A549 (cell line): ENCODE measurements around the gene SLITRK1. TPM values are rescaled to one million over a fixed set of nuclear protein-coding genes. Genes with fewer than 3 reads are reported as not detected.

Experiments used
- ATAC-seq, 2 experiments: fragments of 200-7000 bp in 1 of 2; fragments of >200 bp in 1 of 2; cut with Nextera tagmentation in 1 of 2; cut with Tn5 transposase in 1 of 2; 3 replicates each; pipeline versions ENCODE4 v1.8.0 to v1.9.1; 2018 to 2020; ENCODE audit warnings: mild to moderate bottlenecking in 1 of 2, moderate library complexity in 1 of 2
- CTCF ChIA-PET: fragments of 300-600 bp; sonication (Branson Sonifier 250); formaldehyde crosslinking; extraction: SDS; loops from one replicate; lab custom pipeline; 2021; ENCODE audit warnings: antibody characterized with exemption, inconsistent platforms; lab: Yijun Ruan, JAX
- POLR2A ChIA-PET: fragments of 350-600 bp; formaldehyde crosslinking; extraction: SDS; loops from one replicate; lab custom pipeline; 2021; ENCODE audit warnings: antibody characterized with exemption, inconsistent platforms; lab: Yijun Ruan, JAX
- DNase-seq, 2 experiments: peaks; one replicate each; pipeline versions ENCODE4 v3.0.0 to v3.0.0-alpha.2; 2011 to 2016; ENCODE audit warnings: low read depth in 1 of 2, low spot score in 1 of 2
- FAIRE-seq: peaks from 2 replicates; lab custom pipeline; 2011; peaks lifted over from hg19 to GRCh38; lab: Jason Lieb, UNC
- H3K27ac ChIP-seq, 2 experiments: fragments of >200 bp; sonication (Bioruptor Twin); formaldehyde crosslinking; 3 replicates each; pipeline ENCODE4 v1.5.1; 2016 to 2017
- H3K4me1 ChIP-seq: fragments of >200 bp; sonication (Bioruptor Twin); formaldehyde crosslinking; 3 replicates; pipeline ENCODE4 v1.6.1; 2016
- H3K4me2 ChIP-seq: fragments of >200 bp; sonication (Bioruptor Twin); formaldehyde crosslinking; 3 replicates; pipeline ENCODE4 v1.6.1; 2016
- H3K4me3 ChIP-seq: fragments of >200 bp; sonication (Bioruptor Twin); formaldehyde crosslinking; 3 replicates; pipeline ENCODE4 v1.5.1; 2016
- H3K9me3 ChIP-seq: fragments of >200 bp; sonication (Bioruptor Twin); formaldehyde crosslinking; 3 replicates; pipeline ENCODE4 v1.6.1; 2016
- BHLHE40 ChIP-seq: IDR thresholded peaks from 2 replicates; pipeline ENCODE4 v1.6.1; 2012; ENCODE audit warnings: low read depth, low read length, inconsistent platforms
- CBX2 ChIP-seq: fragments of 200-600 bp; sonication (generic); IDR thresholded peaks from 2 replicates; pipeline ENCODE4 v1.6.1; 2016; ENCODE audit warnings: low read depth, mild to moderate bottlenecking, borderline replicate concordance
- CBX8 ChIP-seq: fragments of 200-600 bp; sonication (generic); IDR thresholded peaks from 2 replicates; pipeline ENCODE4 v1.6.1; 2016
- CEBPB ChIP-seq, 2 experiments: fragments of >200 bp in 1 of 2; sonication (Bioruptor Twin) in 1 of 2; formaldehyde crosslinking in 1 of 2; IDR thresholded peaks; 2 replicates each; pipeline ENCODE4 v1.6.1; 2012 to 2016
- CHD2 ChIP-seq: fragments of 150-350 bp; IDR thresholded peaks from 2 replicates; pipeline ENCODE4 v1.6.1; 2014; ENCODE audit warnings: low read length; ENCODE audit not compliant: partially characterized antibody
- ESRRA ChIP-seq: fragments of 150-350 bp; IDR thresholded peaks from 2 replicates; pipeline ENCODE4 v1.6.1; 2014; ENCODE audit warnings: mild to moderate bottlenecking, low read length, borderline replicate concordance
- FOSB ChIP-seq: fragments of 250-450 bp; sonication (Bioruptor Pico); IDR thresholded peaks from 2 replicates; pipeline ENCODE4 v1.5.0; 2020; ENCODE audit warnings: mild to moderate bottlenecking, moderate library complexity
- HDAC2 ChIP-seq: fragments of 200-600 bp; sonication (generic); IDR thresholded peaks from 2 replicates; pipeline ENCODE4 v1.6.1; 2016
- HOXA7 ChIP-seq: fragments of 250-450 bp; sonication (Bioruptor Pico); IDR thresholded peaks from 2 replicates; pipeline ENCODE4 v1.5.0; 2020; ENCODE audit warnings: mild to moderate bottlenecking, moderate library complexity
- HOXB13 ChIP-seq: fragments of 250-450 bp; sonication (Bioruptor Pico); IDR thresholded peaks from 2 replicates; pipeline ENCODE4 v1.5.0; 2020; ENCODE audit warnings: low read depth, mild to moderate bottlenecking, moderate library complexity
- HOXB5 ChIP-seq: fragments of 250-450 bp; sonication (Bioruptor Pico); IDR thresholded peaks from 2 replicates; pipeline ENCODE4 v1.5.0; 2020; ENCODE audit warnings: mild to moderate bottlenecking, moderate library complexity
- JUN ChIP-seq, 2 experiments: fragments of >200 bp; sonication (Bioruptor Twin); formaldehyde crosslinking; IDR thresholded peaks; 2 replicates in 1 of 2; 3 replicates in 1 of 2; pipeline ENCODE4 v1.6.1; 2016 to 2017
- KDM5A ChIP-seq: fragments of 200-600 bp; sonication (generic); IDR thresholded peaks from 2 replicates; pipeline ENCODE4 v1.6.1; 2016; ENCODE audit warnings: antibody characterized with exemption, mild to moderate bottlenecking
- MAFK ChIP-seq: fragments of 450-650 bp; IDR thresholded peaks from 2 replicates; pipeline ENCODE4 v1.6.1; 2014; ENCODE audit not compliant: partially characterized antibody
- MAZ ChIP-seq: fragments of 150-350 bp; IDR thresholded peaks from 2 replicates; pipeline ENCODE4 v1.6.1; 2014; ENCODE audit warnings: antibody characterized with exemption, low read depth, low read length, borderline replicate concordance
- NFE2L2 ChIP-seq: fragments of 150-350 bp; conservative IDR thresholded peaks from 2 replicates; pipeline ENCODE4 v1.6.1; 2014; ENCODE audit warnings: low read length
- NPAS2 ChIP-seq: fragments of 250-450 bp; sonication (Bioruptor Pico); IDR thresholded peaks from 2 replicates; pipeline ENCODE4 v1.8.0; 2022; ENCODE audit warnings: mild to moderate bottlenecking, moderate library complexity, borderline replicate concordance
- NR3C1 ChIP-seq: fragments of >200 bp; sonication (Bioruptor Twin); formaldehyde crosslinking; IDR thresholded peaks from 3 replicates; pipeline ENCODE4 v1.6.1; 2017
- PHF8 ChIP-seq: fragments of 200-600 bp; sonication (generic); IDR thresholded peaks from 2 replicates; pipeline ENCODE4 v1.6.1; 2016; ENCODE audit warnings: low read depth, mild to moderate bottlenecking, antibody characterized with exemption, moderate library complexity, borderline replicate concordance
- POLR2A ChIP-seq: IDR thresholded peaks from 2 replicates; pipeline ENCODE4 v1.6.1; 2012; ENCODE audit warnings: mild to moderate bottlenecking, low read length
- POLR2AphosphoS2 ChIP-seq: conservative IDR thresholded peaks from 2 replicates; pipeline ENCODE4 v1.6.1; 2012; ENCODE audit warnings: low read length, improper control_type of control experiment, inconsistent platforms
- RAD21 ChIP-seq, 2 experiments: fragments of >200 bp in 1 of 2; sonication (Bioruptor Twin) in 1 of 2; formaldehyde crosslinking in 1 of 2; IDR thresholded peaks in 1 of 2; conservative IDR thresholded peaks in 1 of 2; 2 replicates in 1 of 2; 3 replicates in 1 of 2; pipeline ENCODE4 v1.6.1; 2012 to 2018; ENCODE audit warnings: inconsistent platforms in 1 of 2
- RARB ChIP-seq: fragments of 250-450 bp; sonication (Bioruptor Pico); IDR thresholded peaks from 2 replicates; pipeline ENCODE4 v1.8.0; 2021; ENCODE audit warnings: mild to moderate bottlenecking, moderate library complexity
- RCOR1 ChIP-seq: fragments of 150-350 bp; IDR thresholded peaks from 2 replicates; pipeline ENCODE4 v1.6.1; 2014; ENCODE audit warnings: antibody characterized with exemption, low read length, low read depth
- SMC3 ChIP-seq: fragments of >200 bp; sonication (Bioruptor Twin); formaldehyde crosslinking; IDR thresholded peaks from 3 replicates; pipeline ENCODE4 v1.6.1; 2018; ENCODE audit warnings: inconsistent platforms
- SREBF2 ChIP-seq: fragments of 450-650 bp; IDR thresholded peaks from 2 replicates; pipeline ENCODE4 v1.6.1; 2014; ENCODE audit warnings: mild to moderate bottlenecking, moderate library complexity
- TFCP2L1 ChIP-seq: fragments of 250-450 bp; sonication (Bioruptor Pico); IDR thresholded peaks from 2 replicates; pipeline ENCODE4 v1.5.0; 2021; ENCODE audit warnings: mild to moderate bottlenecking
- TP53 ChIP-seq: fragments of 250-450 bp; sonication (Bioruptor Pico); IDR thresholded peaks from 2 replicates; pipeline ENCODE4 v1.5.0; 2021; ENCODE audit warnings: mild to moderate bottlenecking, moderate library complexity
- ZSCAN20 ChIP-seq: fragments of 250-450 bp; sonication (Bioruptor Pico); IDR thresholded peaks from 2 replicates; pipeline ENCODE4 v1.8.0; 2022; ENCODE audit warnings: mild to moderate bottlenecking, moderate library complexity
- WGBS: methylation state at CpG from one replicate; pipeline ENCODE4 v1.1.6; 2017; ENCODE audit errors: missing lambda C conversion rate; 5-methylcytosine and 5-hydroxymethylcytosine counted together
- polyA plus RNA-seq, 4 experiments: library from polyadenylated mRNA; depleted of rRNA in 3 of 4; stranded (reverse); fragments of >200 nt; fragmentation: RNase III in 1 of 4; extraction: RNeasy Plus Mini Kit Qiagen cat#74134 plus additional on column Dnase treatment in 1 of 4; gene quantifications; 2 replicates in 3 of 4; 3 replicates in 1 of 4; pipeline ENCODE4 v1.2.3, GENCODE V29; 2011 to 2017
- TF ChIP-seq, protein P1 (sequence below): fragments of 200-600 bp; sonication (generic); IDR thresholded peaks from 2 replicates; pipeline ENCODE4 v1.6.1; 2016; ENCODE audit warnings: antibody characterized with exemption, mild to moderate bottlenecking, moderate library complexity
- TF ChIP-seq, protein P2 (sequence below): fragments of >200 bp; sonication (Bioruptor Twin); formaldehyde crosslinking; IDR thresholded peaks from 2 replicates; pipeline ENCODE4 v1.6.1; 2016
- TF ChIP-seq, protein P3 (sequence below): IDR thresholded peaks from 2 replicates; pipeline ENCODE4 v1.6.1; 2012
- TF ChIP-seq, protein P4 (sequence below): IDR thresholded peaks from 2 replicates; pipeline ENCODE4 v1.6.1; 2012

Gene SLITRK1
- polyA plus RNA-seq, 2 of the 4 experiments (the other 2 are of a cell fraction) = not detected

DNA sequence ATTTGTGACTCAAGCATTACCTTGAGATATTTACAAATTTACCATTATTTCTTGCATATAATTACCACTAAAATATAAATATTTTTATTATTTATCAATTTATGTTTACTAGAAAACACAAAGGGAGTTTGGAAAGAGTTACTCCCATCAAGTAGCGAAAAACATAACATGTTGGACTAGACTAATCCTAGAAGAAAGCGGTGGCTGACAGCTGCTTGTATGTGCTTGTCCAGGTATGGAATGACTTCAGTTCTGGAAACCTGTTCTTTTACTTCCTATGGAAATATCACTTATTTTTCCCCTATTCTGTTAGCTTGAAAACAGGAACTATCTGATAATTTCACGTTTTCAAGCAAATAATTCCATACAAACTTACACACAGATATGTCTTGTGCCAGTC, 28.5 kb downstream of the SLITRK1 start:
- WGBS = 16% methylated on average over 3 of the region's 3 CpGs
- TF ChIP-seq, protein P1, sequence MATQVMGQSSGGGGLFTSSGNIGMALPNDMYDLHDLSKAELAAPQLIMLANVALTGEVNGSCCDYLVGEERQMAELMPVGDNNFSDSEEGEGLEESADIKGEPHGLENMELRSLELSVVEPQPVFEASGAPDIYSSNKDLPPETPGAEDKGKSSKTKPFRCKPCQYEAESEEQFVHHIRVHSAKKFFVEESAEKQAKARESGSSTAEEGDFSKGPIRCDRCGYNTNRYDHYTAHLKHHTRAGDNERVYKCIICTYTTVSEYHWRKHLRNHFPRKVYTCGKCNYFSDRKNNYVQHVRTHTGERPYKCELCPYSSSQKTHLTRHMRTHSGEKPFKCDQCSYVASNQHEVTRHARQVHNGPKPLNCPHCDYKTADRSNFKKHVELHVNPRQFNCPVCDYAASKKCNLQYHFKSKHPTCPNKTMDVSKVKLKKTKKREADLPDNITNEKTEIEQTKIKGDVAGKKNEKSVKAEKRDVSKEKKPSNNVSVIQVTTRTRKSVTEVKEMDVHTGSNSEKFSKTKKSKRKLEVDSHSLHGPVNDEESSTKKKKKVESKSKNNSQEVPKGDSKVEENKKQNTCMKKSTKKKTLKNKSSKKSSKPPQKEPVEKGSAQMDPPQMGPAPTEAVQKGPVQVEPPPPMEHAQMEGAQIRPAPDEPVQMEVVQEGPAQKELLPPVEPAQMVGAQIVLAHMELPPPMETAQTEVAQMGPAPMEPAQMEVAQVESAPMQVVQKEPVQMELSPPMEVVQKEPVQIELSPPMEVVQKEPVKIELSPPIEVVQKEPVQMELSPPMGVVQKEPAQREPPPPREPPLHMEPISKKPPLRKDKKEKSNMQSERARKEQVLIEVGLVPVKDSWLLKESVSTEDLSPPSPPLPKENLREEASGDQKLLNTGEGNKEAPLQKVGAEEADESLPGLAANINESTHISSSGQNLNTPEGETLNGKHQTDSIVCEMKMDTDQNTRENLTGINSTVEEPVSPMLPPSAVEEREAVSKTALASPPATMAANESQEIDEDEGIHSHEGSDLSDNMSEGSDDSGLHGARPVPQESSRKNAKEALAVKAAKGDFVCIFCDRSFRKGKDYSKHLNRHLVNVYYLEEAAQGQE = no peak
- TF ChIP-seq JUN (IDR thresholded peaks at IDR 0.05) (no peak), ZSCAN20 (CRISPR knock-in tag) (no peak), MAZ (no peak), HOXA7 (no peak), CHD2 (no peak), RARB (no peak), HDAC2 (no peak), FOSB (no peak), NPAS2 (CRISPR knock-in tag) (no peak), HOXB13 (no peak), KDM5A (no peak), RCOR1 (no peak), HOXB5 (CRISPR knock-in tag) (no peak), POLR2A (no peak), PHF8 (no peak), TP53 (CRISPR knock-in tag) (no peak)
- TF ChIP-seq, protein P2, sequence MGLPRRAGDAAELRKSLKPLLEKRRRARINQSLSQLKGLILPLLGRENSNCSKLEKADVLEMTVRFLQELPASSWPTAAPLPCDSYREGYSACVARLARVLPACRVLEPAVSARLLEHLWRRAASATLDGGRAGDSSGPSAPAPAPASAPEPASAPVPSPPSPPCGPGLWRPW = no peak
- TF ChIP-seq, protein P3, sequence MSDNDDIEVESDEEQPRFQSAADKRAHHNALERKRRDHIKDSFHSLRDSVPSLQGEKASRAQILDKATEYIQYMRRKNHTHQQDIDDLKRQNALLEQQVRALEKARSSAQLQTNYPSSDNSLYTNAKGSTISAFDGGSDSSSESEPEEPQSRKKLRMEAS = no peak
- TF ChIP-seq, all 56 proteins: peak for 0
- Histone ChIP-seq H3K9me3 (no peaks in the 10 kb centered on the region), H3K4me3 (no peak overlapping the region), H3K4me2 (no peak overlapping the region), H3K4me1 (no peaks in the 10 kb centered on the region), H3K27ac (no peak overlapping the region)
- ChIA-PET POLR2A (no interaction called here), CTCF (no interaction called here)
- FAIRE-seq (no peak), ATAC-seq (no peak), DNase-seq (no peak)

DNA sequence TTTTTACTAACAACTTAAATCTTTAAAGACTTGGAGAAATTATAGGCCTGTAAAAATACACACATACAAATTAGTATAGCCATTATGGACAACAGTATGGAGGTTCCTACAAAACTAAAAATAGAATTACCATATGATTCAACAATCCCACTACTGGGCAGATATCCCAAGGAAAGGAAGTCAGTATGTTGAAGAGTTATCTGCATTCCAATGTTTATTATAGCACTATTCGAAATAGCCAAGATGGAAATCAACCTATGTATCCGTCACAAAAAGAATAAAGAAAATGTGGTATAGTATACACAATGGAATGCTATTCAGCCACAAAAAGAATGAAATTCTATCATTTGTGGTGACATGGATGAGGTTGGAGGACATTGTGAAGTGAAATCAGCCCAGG, 37.2 kb downstream of the SLITRK1 start:
- ATAC-seq (no peak), DNase-seq (no peak), FAIRE-seq (no peak)
- Histone ChIP-seq H3K9me3 (no peaks in the 10 kb centered on the region), H3K4me3 (no peak overlapping the region), H3K27ac (no peak overlapping the region), H3K4me1 (no peaks in the 10 kb centered on the region), H3K4me2 (no peak overlapping the region)
- WGBS = 42% methylated on average over 2 of the region's 2 CpGs
- TF ChIP-seq SREBF2 (no peak), NFE2L2 (no peak), RCOR1 (no peak), MAFK (no peak), TFCP2L1 (no peak)
- ChIA-PET CTCF (no interaction called here), POLR2A (no interaction called here)

DNA sequence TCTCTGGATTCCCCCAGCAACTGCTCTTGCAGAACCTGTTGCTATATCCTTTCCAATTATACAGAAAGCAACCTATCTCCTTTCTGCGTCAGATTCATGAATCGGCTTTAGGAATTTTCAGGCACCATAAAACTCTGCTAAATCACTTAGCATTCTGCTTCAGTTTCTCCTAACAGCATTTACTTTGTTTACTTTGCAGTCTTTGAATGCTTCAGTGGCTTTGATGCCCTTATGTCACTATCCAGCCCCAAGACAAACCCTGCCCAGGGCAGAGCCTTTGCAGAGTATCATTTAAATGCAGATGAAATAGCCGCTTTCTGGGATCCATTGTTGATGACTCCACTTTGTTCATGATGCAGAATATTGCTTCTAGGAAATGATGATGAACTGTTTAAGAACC, 43.1 kb downstream of the SLITRK1 start:
- WGBS = 36% methylated on average over 3 of the region's 3 CpGs
- no peaks in the 10 kb centered on the region for H3K4me1 ChIP-seq
- DNase-seq (no peak), FAIRE-seq (no peak), ATAC-seq (no peak)
- H3K4me3 ChIP-seq = no peak overlapping the region
- no peak overlapping the region for H3K27ac ChIP-seq
- H3K9me3 ChIP-seq = no peaks in the 10 kb centered on the region; the same call in 2 of the 3 replicates
- H3K4me2 ChIP-seq = no peak overlapping the region
- POLR2A ChIA-PET = no interaction called here
- CTCF ChIA-PET = no interaction called here
- TF ChIP-seq, protein P4, sequence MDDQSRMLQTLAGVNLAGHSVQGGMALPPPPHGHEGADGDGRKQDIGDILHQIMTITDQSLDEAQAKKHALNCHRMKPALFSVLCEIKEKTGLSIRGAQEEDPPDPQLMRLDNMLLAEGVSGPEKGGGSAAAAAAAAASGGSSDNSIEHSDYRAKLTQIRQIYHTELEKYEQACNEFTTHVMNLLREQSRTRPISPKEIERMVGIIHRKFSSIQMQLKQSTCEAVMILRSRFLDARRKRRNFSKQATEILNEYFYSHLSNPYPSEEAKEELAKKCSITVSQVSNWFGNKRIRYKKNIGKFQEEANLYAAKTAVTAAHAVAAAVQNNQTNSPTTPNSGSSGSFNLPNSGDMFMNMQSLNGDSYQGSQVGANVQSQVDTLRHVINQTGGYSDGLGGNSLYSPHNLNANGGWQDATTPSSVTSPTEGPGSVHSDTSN = no peak
- TF ChIP-seq CBX8 (no peak), POLR2AphosphoS2 (no peak), NR3C1 (no peak), ZSCAN20 (CRISPR knock-in tag) (no peak), RARB (no peak), CBX2 (no peak), NPAS2 (CRISPR knock-in tag) (no peak), SMC3 (no peak), HDAC2 (no peak), BHLHE40 (no peak), ESRRA (no peak), KDM5A (no peak), CEBPB (IDR thresholded peaks at IDR 0.05) (no peak), RCOR1 (no peak), RAD21 (conservative IDR thresholded peaks at IDR 0.05 in 1 of 2, IDR thresholded peaks at IDR 0.05 in 1 of 2) (no peak)
- TF ChIP-seq, protein P2 = no peak
